Stomach (tissue), 9 donors: ENCODE results near the gene TCERG1. TPM values are rescaled to one million over a fixed set of nuclear protein-coding genes. Genes with fewer than 3 reads are reported as not detected.

Experiments used
- DNase-seq, 2 donors: peaks; one replicate each; pipeline versions ENCODE4 v3.0.0 to v3.0.0-alpha.2; 2013 to 2019
- H3K27ac ChIP-seq, 5 donors: fragments of 200-600 bp in 4 of 5; sonication (generic) in 4 of 5; one replicate each; pipeline ENCODE4 v1.5.1; 2013 to 2019; ENCODE audit warnings: mild to moderate bottlenecking in 1 of 5, moderate library complexity in 1 of 5
- H3K27me3 ChIP-seq, 3 donors: fragments of 200-600 bp; sonication (generic); one replicate each; pipeline ENCODE4 v1.5.1; 2017 to 2019; ENCODE audit warnings: mixed run types in 1 of 3
- H3K36me3 ChIP-seq, 4 donors: fragments of 200-600 bp; sonication (generic); 1 replicate in 3 of 4; 2 replicates in 1 of 4; pipeline ENCODE4 v1.5.1; 2016 to 2019
- H3K4me1 ChIP-seq, 4 donors: fragments of 200-600 bp; sonication (generic); one replicate each; pipeline ENCODE4 v1.5.1; 2016 to 2019
- H3K4me3 ChIP-seq, 4 donors: fragments of 200-600 bp; sonication (generic) in 3 of 4; one replicate each; pipeline ENCODE4 v1.5.1; 2016 to 2019; ENCODE audit warnings: mild to moderate bottlenecking in 1 of 4
- H3K9me3 ChIP-seq, 4 donors: fragments of 200-600 bp; sonication (generic); one replicate each; pipeline ENCODE4 v1.5.1; 2016 to 2019
- EP300 ChIP-seq: sonication (generic); formaldehyde crosslinking; IDR thresholded peaks from one replicate; pipeline ENCODE4 v1.6.1; 2017; ENCODE audit warnings: antibody characterized with exemption
- POLR2A ChIP-seq, 4 donors: fragments of 450-650 bp; IDR thresholded peaks; one replicate each; pipeline ENCODE4 v1.6.1; 2016; ENCODE audit warnings: antibody characterized with exemption in 4 of 4, control low read depth in 2 of 4, mild to moderate bottlenecking in 1 of 4, moderate library complexity in 1 of 4
- POLR2AphosphoS5 ChIP-seq, 3 donors: sonication (generic); formaldehyde crosslinking; IDR thresholded peaks; one replicate each; pipeline ENCODE4 v1.6.1; 2016; ENCODE audit warnings: antibody characterized with exemption in 3 of 3
- WGBS, 5 donors: extraction: QIAGEN DNeasy Blood & Tissue Kit in 3 of 5; methylation state at CpG; one replicate each; pipeline versions ENCODE4 v1.1.5 to v1.1.7; 2013 to 2018; 5-methylcytosine and 5-hydroxymethylcytosine counted together
- intact Hi-C: fragments of 100-400 bp; cut with DNase I; formaldehyde crosslinking; loops from one replicate; pipeline ENCODE4 v1.15.1; 2023; ENCODE audit warnings: low total_unique reads
- polyA plus RNA-seq, 3 donors: library from polyadenylated mRNA; stranded (reverse); fragments of 200-250 nt; gene quantifications; one replicate each; pipeline ENCODE4 v1.2.3, GENCODE V29; 2013
- total RNA-seq, 5 donors: library from RNA; depleted of rRNA; stranded (reverse); fragments of >200 nt; gene quantifications; one replicate each; pipeline versions ENCODE4 v1.1.0 to v1.2.3, GENCODE V29; 2014 to 2016
- TF ChIP-seq, protein P1 (sequence below), 7 experiments: fragments of 450-650 bp in 4 of 7; fragments of 200-600 bp in 3 of 7; sonication (generic) in 3 of 7; IDR thresholded peaks; one replicate each; pipeline ENCODE4 v1.5.1; 2016 to 2019; ENCODE audit warnings: antibody characterized with exemption in 7 of 7, control low read depth in 2 of 7, mild to moderate bottlenecking in 1 of 7
- donor health status: healthy with polysubstance abuse.
- donor health status: Bipolar disorder and iron deficiency.
- donor health status: healthy.

Gene TCERG1
- total and polyA plus RNA-seq, 8 donors = 9.9 to 120 (median 58.4) TPM

DNA sequence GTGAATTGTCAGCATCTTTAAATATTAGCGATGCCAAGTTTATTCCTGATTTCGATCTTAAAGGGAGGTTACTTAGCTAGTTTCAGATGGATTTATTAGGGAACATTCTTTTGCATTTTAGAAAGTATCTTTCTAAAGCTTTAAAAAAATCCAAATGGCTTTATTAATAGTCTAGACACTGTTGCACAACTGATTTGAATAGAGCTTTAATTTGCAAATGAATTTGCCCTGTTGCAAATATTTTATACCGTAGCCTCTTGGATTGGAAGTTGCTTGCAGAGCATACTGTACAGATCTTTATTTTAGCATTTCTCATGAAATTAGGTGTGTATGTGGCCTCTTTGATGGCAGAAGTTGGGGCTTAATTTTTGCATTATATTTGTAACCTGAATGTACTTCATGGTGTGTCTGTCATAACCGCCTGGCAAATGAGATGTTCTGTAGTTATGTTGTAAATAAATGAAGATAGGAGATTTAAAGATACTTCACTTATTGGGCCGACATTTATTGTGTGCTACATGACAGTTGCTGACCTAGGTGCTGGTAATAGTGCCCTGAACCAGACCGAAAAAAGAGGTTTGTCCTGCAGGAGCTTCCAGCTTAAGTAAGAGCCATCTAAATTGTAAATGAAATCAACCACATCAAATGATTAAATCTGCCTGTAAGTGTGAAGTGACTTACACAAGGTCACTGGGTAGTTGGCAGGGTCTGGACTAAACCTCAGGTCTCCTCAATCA is 1.8 kb downstream of the TCERG1 start:
- 41 to 61% (median 49%) methylated on average over 6 of the region's 6 CpGs for WGBS, 5 donors

DNA sequence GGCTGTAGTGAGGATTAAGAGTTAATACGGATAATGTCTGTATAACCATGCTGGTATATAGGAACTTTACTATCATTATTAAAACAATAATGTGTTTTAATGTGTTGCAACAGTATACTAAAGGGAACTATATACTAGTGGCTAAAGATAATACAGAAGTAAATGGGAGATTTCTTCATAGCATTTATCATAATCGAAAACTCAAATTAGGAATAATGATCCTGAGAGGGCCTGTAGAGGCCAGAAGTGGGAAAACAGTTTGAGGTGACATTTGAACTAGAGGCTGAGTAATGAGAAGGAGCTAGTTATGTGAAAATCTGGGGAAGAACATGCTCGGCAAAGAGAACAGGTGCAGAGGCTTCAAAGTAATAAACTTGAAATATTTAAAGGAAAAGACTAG is 2.9 kb downstream of the TCERG1 start:
- Histone ChIP-seq H3K36me3 (peaks cover 0 to 6% (median 2%) of the 10 kb centered on the region in 4 donors), H3K27me3 (no peaks in the 10 kb centered on the region), H3K9me3 (no peaks in the 10 kb centered on the region), H3K4me1 (peaks cover 15 to 69% (median 45%) of the 10 kb centered on the region in 4 donors), H3K27ac (no peak overlapping the region), H3K4me3 (no peak overlapping the region)
- WGBS, 5 donors = 44 to 64% (median 54%) methylated on average over 3 of the region's 3 CpGs
- no peak for DNase-seq
- TF ChIP-seq POLR2A (IDR thresholded peaks at IDR 0.05) (no peak), EP300 (no peak), POLR2AphosphoS5 (IDR thresholded peaks at IDR 0.05) (no peak)
- TF ChIP-seq, protein P1, sequence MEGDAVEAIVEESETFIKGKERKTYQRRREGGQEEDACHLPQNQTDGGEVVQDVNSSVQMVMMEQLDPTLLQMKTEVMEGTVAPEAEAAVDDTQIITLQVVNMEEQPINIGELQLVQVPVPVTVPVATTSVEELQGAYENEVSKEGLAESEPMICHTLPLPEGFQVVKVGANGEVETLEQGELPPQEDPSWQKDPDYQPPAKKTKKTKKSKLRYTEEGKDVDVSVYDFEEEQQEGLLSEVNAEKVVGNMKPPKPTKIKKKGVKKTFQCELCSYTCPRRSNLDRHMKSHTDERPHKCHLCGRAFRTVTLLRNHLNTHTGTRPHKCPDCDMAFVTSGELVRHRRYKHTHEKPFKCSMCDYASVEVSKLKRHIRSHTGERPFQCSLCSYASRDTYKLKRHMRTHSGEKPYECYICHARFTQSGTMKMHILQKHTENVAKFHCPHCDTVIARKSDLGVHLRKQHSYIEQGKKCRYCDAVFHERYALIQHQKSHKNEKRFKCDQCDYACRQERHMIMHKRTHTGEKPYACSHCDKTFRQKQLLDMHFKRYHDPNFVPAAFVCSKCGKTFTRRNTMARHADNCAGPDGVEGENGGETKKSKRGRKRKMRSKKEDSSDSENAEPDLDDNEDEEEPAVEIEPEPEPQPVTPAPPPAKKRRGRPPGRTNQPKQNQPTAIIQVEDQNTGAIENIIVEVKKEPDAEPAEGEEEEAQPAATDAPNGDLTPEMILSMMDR (IDR thresholded peaks at IDR 0.05) = no peak
- intact Hi-C loops = no loop called here

More for the DNA sequence above, 1.8 kb downstream of the TCERG1 start:
- H3K27me3 ChIP-seq = no peaks in the 10 kb centered on the region
- H3K4me1 ChIP-seq = peaks cover 15 to 64% (median 45%) of the 10 kb centered on the region in 4 donors
- intact Hi-C loops = no loop called here
- H3K36me3 ChIP-seq = no peaks in the 10 kb centered on the region
- H3K9me3 ChIP-seq = no peaks in the 10 kb centered on the region
- peak overlapping the region in 2 of 4 donors; percentile 94 to 100 for H3K4me3 ChIP-seq
- no peak for DNase-seq
- TF ChIP-seq, protein P1 (IDR thresholded peaks at IDR 0.05) = no peak
- no peak overlapping the region for H3K27ac ChIP-seq

DNA sequence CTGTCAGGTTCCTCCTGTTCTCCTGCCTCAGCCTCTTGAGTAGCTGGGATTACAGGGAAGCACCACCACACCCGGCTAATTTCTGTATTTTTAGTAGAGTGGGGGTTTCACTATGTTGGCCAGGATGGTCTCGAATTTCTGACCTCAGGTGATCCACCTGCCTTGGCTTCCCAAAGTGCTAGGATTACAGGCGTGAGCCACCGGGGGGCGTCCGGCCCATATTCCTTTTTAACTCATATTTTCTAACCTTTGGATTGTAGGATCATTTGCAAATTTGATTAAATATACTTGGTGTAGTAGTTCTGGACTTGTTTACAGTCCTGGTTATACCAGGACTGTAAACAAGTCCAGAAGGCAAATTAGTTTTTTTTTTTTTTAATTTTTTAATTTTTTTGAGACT is 4.3 kb downstream of the TCERG1 start:
- WGBS, 5 donors = 84 to 91% (median 88%) methylated on average over 6 of the region's 6 CpGs

DNA sequence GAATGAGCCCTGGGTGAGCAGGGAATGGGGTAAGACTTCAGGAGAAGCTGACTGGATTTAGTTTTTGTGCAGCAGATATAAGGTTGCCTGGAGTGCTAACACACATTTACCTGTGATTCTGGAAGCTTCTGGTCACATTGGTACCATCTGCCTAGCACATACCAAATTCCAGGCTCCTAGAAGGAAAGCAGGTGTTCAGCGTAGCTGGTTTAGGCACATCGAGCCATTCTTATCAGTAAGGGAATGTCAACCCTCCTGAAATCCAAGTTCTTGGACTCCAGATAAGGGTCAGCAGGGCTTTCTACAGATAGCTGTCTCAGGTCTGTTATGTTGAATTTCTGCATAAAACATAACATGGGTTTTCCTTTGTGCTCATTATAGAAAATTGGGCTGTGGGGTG is 10.3 kb downstream of the TCERG1 start:
- H3K4me3 ChIP-seq = no peak overlapping the region
- no peak for TF ChIP-seq EP300
- TF ChIP-seq, protein P1 (IDR thresholded peaks at IDR 0.05) = no peak
- TF ChIP-seq POLR2A (IDR thresholded peaks at IDR 0.05) = no peak
- no peak for TF ChIP-seq POLR2AphosphoS5 (IDR thresholded peaks at IDR 0.05)
- peaks cover 32 to 76% (median 71%) of the 10 kb centered on the region in 4 donors for H3K36me3 ChIP-seq

More for the DNA sequence above, 4.3 kb downstream of the TCERG1 start:
- Histone ChIP-seq H3K4me1 (peaks cover 15 to 68% (median 45%) of the 10 kb centered on the region in 4 donors), H3K27me3 (no peaks in the 10 kb centered on the region), H3K9me3 (no peaks in the 10 kb centered on the region), H3K27ac (no peak overlapping the region), H3K4me3 (no peak overlapping the region), H3K36me3 (peaks cover 0 to 20% (median 13%) of the 10 kb centered on the region in 4 donors)
- no peak for DNase-seq
- intact Hi-C loops = no loop called here
- TF ChIP-seq, protein P1 (IDR thresholded peaks at IDR 0.05) = no peak

More for the DNA sequence above, 10.3 kb downstream of the TCERG1 start:
- DNase-seq = no peak
- intact Hi-C loops = no loop called here
- 42 to 72% (median 44%) methylated on average over 2 of the region's 2 CpGs for WGBS, 5 donors
- Histone ChIP-seq H3K27me3 (no peaks in the 10 kb centered on the region), H3K27ac (no peak overlapping the region), H3K9me3 (no peaks in the 10 kb centered on the region), H3K4me1 (peaks cover 0 to 18% (median 9%) of the 10 kb centered on the region in 4 donors)
